ENCODE measurements around the gene CAMKK1. TPM values are rescaled to one million over a fixed set of nuclear protein-coding genes. Genes with fewer than 3 reads are reported as not detected.

CAMKK1 gene
- total RNA-seq, 1 experiment from 2014 or later = 10.1 TPM

DNA sequence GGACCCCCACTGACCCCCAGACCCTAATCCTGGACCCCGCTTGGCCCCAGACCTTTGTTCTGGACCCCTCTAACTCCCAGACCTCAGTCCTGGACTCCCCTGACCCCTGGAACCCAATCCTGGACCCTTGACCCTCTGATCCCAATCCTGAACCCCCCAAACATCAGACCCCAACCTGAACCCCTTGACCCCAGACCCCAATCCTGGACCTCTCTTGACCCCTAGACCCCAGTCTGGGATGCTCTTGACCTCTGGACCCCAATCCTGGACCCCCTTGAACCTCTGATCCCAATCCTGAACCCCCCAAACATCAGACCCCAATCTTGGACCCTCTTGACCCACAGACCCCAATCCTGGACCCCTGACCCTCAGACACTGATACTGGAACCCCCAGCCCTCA, 36.9 kb upstream of the CAMKK1 start:
- no peaks in the 10 kb centered on the region for H3K9me2 ChIP-seq (replicated peaks; ENCODE audit: low read length)
- intact Hi-C loops (cut with micrococcal nuclease) = no loop called here
- no peaks in the 10 kb centered on the region for H3K9me3 ChIP-seq (ENCODE audit: low read length)
- ChIA-PET CTCF (no interaction called here), POLR2A (ENCODE audit: unreplicated experiment) (no interaction called here)
- H3K4me3 ChIP-seq (ENCODE audit: low read length) = no peak overlapping the region
- no peaks in the 10 kb centered on the region for H3K79me2 ChIP-seq (ENCODE audit: low read length)
- no peak overlapping the region for H3K9ac ChIP-seq (ENCODE audit: low read length)
- no peaks in the 10 kb centered on the region for H3F3A ChIP-seq (ENCODE audit: low read length, unreplicated experiment)
- H2AFZ ChIP-seq (ENCODE audit: low read length) = no peak overlapping the region
- no peak overlapping the region for H3K27ac ChIP-seq (ENCODE audit: low read length)
- no peaks in the 10 kb centered on the region for H4K20me1 ChIP-seq (ENCODE audit: low read length)
- no peak for ATAC-seq
- no peaks in the 10 kb centered on the region for H3K4me1 ChIP-seq (ENCODE audit: insufficient read depth, low read length)
- no peak overlapping the region for H3K4me2 ChIP-seq (ENCODE audit: low read length)
- no peak for DNase-seq
- no TSS peak for BruUV-seq (replicated peaks)
- H3K27me3 ChIP-seq (ENCODE audit: low read length) = no peaks in the 10 kb centered on the region
- no peak for TF ChIP-seq EZH2 (IDR thresholded peaks at IDR 0.05; ENCODE audit: low read length, unreplicated experiment)
- TF ChIP-seq, protein P1, sequence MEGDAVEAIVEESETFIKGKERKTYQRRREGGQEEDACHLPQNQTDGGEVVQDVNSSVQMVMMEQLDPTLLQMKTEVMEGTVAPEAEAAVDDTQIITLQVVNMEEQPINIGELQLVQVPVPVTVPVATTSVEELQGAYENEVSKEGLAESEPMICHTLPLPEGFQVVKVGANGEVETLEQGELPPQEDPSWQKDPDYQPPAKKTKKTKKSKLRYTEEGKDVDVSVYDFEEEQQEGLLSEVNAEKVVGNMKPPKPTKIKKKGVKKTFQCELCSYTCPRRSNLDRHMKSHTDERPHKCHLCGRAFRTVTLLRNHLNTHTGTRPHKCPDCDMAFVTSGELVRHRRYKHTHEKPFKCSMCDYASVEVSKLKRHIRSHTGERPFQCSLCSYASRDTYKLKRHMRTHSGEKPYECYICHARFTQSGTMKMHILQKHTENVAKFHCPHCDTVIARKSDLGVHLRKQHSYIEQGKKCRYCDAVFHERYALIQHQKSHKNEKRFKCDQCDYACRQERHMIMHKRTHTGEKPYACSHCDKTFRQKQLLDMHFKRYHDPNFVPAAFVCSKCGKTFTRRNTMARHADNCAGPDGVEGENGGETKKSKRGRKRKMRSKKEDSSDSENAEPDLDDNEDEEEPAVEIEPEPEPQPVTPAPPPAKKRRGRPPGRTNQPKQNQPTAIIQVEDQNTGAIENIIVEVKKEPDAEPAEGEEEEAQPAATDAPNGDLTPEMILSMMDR (conservative IDR thresholded peaks at IDR 0.05; ENCODE audit: low read depth, low read length) = no peak
- no peak for TF ChIP-seq EZH2phosphoT487 (IDR thresholded peaks at IDR 0.05; ENCODE audit: borderline replicate concordance, low read length)
- H3K36me3 ChIP-seq (ENCODE audit: low read depth, low read length) = no peaks in the 10 kb centered on the region

- H3K9me3 ChIP-seq (ENCODE audit: low read length) = no peaks in the 10 kb centered on the region
- H3K4me3 ChIP-seq (ENCODE audit: low read length) = no peak overlapping the region
- no peaks in the 10 kb centered on the region for H3F3A ChIP-seq (ENCODE audit: low read length, unreplicated experiment)
- no peaks in the 10 kb centered on the region for H3K4me1 ChIP-seq (ENCODE audit: insufficient read depth, low read length)
- TF ChIP-seq EZH2 (IDR thresholded peaks at IDR 0.05; ENCODE audit: low read length, unreplicated experiment) (no peak), EZH2phosphoT487 (IDR thresholded peaks at IDR 0.05; ENCODE audit: borderline replicate concordance, low read length) (no peak)
- TF ChIP-seq, protein P1 (conservative IDR thresholded peaks at IDR 0.05; ENCODE audit: low read depth, low read length) = no peak
- no peaks in the 10 kb centered on the region for H3K36me3 ChIP-seq (ENCODE audit: low read depth, low read length)
- ATAC-seq (no peak), DNase-seq (no peak)
- H3K27ac ChIP-seq (ENCODE audit: low read length) = no peak overlapping the region
- H3K79me2 ChIP-seq (ENCODE audit: low read length) = no peaks in the 10 kb centered on the region
- no peak overlapping the region for H3K4me2 ChIP-seq (ENCODE audit: low read length)
- CTCF ChIA-PET = no interaction called here
- H3K9ac ChIP-seq (ENCODE audit: low read length) = no peak overlapping the region
- intact Hi-C loops (cut with micrococcal nuclease) = no loop called here
- H3K27me3 ChIP-seq (ENCODE audit: low read length) = no peaks in the 10 kb centered on the region
- no peaks in the 10 kb centered on the region for H4K20me1 ChIP-seq (ENCODE audit: low read length)
- BruUV-seq (replicated peaks) = no TSS peak
- POLR2A ChIA-PET (ENCODE audit: unreplicated experiment) = no interaction called here
- H3K9me2 ChIP-seq (replicated peaks; ENCODE audit: low read length) = no peaks in the 10 kb centered on the region
- H2AFZ ChIP-seq (ENCODE audit: low read length) = no peak overlapping the region
Observed at GRCh38 chr17:3929181-3929580, 36.3 kb upstream of the CAMKK1 start.

DNA sequence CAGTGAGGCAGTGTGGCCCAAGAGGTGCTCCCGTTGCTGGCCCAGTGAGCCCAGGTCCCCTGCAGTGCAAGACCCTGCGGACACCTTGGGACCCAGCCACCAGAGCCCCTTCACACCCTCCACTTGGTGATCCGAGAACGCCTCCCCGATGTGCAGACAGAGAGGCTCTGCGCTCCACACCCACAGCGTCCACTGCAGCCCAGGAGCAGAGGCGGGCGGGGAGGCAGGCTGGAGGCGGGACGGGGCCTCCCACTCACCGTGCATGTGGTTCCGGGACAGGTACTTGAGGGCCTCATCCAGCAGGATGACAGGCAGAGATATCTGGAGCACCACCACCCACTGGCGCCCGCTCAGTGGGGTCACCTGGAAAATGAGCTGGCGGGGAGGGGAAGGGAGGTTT, 35.6 kb upstream of the CAMKK1 start:
- Histone ChIP-seq H3K4me1 (ENCODE audit: insufficient read depth, low read length) (no peaks in the 10 kb centered on the region), H3F3A (ENCODE audit: low read length, unreplicated experiment) (no peaks in the 10 kb centered on the region), H3K79me2 (ENCODE audit: low read length) (no peaks in the 10 kb centered on the region), H3K4me2 (ENCODE audit: low read length) (no peak overlapping the region), H3K9ac (ENCODE audit: low read length) (no peak overlapping the region), H3K27me3 (ENCODE audit: low read length) (no peaks in the 10 kb centered on the region), H3K9me3 (ENCODE audit: low read length) (no peaks in the 10 kb centered on the region), H3K9me2 (replicated peaks; ENCODE audit: low read length) (no peaks in the 10 kb centered on the region), H4K20me1 (ENCODE audit: low read length) (no peaks in the 10 kb centered on the region), H3K27ac (ENCODE audit: low read length) (no peak overlapping the region), H2AFZ (ENCODE audit: low read length) (no peak overlapping the region), H3K4me3 (ENCODE audit: low read length) (no peak overlapping the region), H3K36me3 (ENCODE audit: low read depth, low read length) (no peaks in the 10 kb centered on the region)
- ATAC-seq (no peak), DNase-seq (no peak)
- intact Hi-C loops (cut with micrococcal nuclease) = no loop called here
- CTCF ChIA-PET = no interaction called here
- POLR2A ChIA-PET (ENCODE audit: unreplicated experiment) = no interaction called here
- BruUV-seq (replicated peaks) = no TSS peak
- TF ChIP-seq EZH2 (IDR thresholded peaks at IDR 0.05; ENCODE audit: low read length, unreplicated experiment) = no peak
- TF ChIP-seq, protein P1 (conservative IDR thresholded peaks at IDR 0.05; ENCODE audit: low read depth, low read length) = no peak
- TF ChIP-seq EZH2phosphoT487 (IDR thresholded peaks at IDR 0.05; ENCODE audit: borderline replicate concordance, low read length) = no peak

Measured in PC-3 (cell line).